Stimulated activated CD8-positive, alpha-beta memory T cell treated with anti-CD3 and anti-CD28 coated beads, Interleukin-15, amount 100 ng/mL, for 4 hours (primary cell): ENCODE results near the gene OPTN.

Experiments
- DNase-seq, 2 donors: peaks; one replicate each; pipeline ENCODE4 v3.0.0-alpha.2; 2020; ENCODE audit warnings: low read depth in 2 of 2

OPTN gene

DNA sequence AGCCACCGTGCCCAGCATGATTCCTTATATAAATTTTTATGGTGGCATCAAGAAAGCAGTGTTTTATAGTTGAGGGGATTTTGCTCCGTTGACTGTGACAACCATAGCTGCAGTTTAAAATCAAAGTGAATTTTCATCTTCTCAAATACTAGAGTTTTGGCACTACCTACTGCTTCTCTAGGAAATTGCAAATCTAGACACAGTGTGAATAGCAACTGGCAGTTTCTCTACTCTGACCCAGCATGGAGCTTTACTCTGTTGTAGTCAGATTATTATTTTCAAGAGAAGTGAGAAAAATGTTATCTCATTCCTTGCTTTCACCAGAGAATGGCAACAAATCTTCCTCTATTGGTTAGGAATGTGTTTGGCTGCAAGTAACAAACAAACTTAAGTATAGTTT is 84.3 kb downstream of the OPTN start:
- no peak for DNase-seq

DNA sequence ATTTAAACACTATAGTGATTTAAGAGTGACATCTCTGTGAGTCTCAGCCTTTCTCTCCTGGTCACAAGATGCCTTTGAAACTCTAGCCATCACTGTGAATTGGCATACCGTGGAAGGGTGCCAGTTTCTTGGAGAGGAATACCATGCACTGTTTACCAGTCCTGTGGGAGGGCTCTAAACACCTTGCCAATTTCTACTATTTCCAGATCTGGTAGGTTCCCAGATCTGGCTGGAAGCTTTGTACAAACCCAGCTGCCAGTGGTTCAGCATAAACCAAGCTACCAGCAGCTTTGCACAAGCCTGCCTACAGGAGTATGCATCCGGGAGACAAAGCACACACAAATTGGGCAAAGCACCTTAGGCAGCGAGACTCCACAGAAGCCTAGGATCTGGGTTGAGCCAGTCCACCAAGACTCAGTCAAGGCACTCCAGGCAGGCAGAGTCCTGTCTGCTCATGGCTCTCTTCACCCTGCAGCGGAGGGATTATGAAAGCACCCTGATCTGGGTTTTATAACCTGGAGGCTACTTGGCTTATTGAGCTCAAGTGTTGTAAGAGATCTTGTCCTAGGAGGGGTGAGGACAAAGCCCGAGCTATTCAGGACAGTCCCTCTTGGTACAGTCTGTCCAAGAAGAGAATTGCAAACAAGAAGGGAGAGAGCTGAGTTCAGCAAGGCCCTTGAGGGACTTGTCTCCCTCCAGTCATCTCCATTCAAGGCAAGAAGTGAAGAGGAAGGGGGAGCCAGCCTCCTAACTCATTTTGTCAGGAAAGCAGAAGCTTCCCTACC is 85.0 kb downstream of the OPTN start:
- DNase-seq: no peak

DNA sequence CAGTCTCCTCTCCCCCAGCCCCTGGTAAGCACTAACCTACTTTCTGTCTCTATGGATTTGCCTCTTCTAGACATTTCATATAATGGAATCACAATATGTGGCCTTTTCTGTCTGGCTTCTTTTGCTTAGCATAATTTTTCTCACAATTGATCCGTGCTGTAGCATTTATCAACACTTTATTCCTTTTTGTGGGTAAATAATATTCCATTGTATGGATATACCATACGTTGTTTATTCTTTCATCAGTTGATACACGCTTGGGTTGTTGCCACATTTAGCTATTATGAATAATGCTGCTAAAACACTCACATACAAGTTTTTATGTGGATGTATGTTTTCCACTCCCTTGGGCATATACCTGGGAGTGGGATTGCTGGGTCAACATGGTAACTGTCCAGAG is 87.2 kb downstream of the OPTN start:
- DNase-seq: no peak
